Measurements from ENCODE around the gene CHRNA7.
A peak's percentile ranks its signal among the peaks of the same experiment; 100 is the strongest.

Gene CHRNA7

GRCh38 chr15:32029862-32030781 lies at the start of gene CHRNA7:
TSS of gene CHRNA7 (plus strand) at chr15:32030515. CDS start at chr15:32030595, 80 bp downstream.
- peak in 1 of 2 donors; percentile 14 for DNase-seq (ENCODE audit: low read depth in 2 of 2)

GRCh38 chr15:31985607-31986006 lies 44.7 kb upstream of the CHRNA7 start:
- no peak for DNase-seq (ENCODE audit: low read depth in 2 of 2)

- no peak for DNase-seq (ENCODE audit: low read depth in 2 of 2)
These were observed 37.3 kb upstream of the CHRNA7 start for GRCh38 chr15:31993062-31993461.

- no peak for DNase-seq (ENCODE audit: low read depth in 2 of 2)
These were observed 32.6 kb upstream of the CHRNA7 start for GRCh38 chr15:31997711-31998110.

GRCh38 chr15:32003558-32003957 lies 26.8 kb upstream of the CHRNA7 start:
- no peak for DNase-seq (ENCODE audit: low read depth in 2 of 2)

GRCh38 chr15:32004249-32004648 lies 26.1 kb upstream of the CHRNA7 start:
- no peak for DNase-seq (ENCODE audit: low read depth in 2 of 2)

- no peak for DNase-seq (ENCODE audit: low read depth in 2 of 2)
These were observed 22.9 kb upstream of the CHRNA7 start for GRCh38 chr15:32007355-32007960.

GRCh38 chr15:32014953-32015352 lies 15.4 kb upstream of the CHRNA7 start:
- DNase-seq (ENCODE audit: low read depth in 2 of 2) = no peak

- DNase-seq (ENCODE audit: low read depth in 2 of 2) = no peak
These were observed 10.2 kb upstream of the CHRNA7 start for GRCh38 chr15:32020156-32020555.

- DNase-seq (ENCODE audit: low read depth in 2 of 2) = no peak
These were observed 1.4 kb upstream of the CHRNA7 start for GRCh38 chr15:32028921-32029320.

- no peak for DNase-seq (ENCODE audit: low read depth in 2 of 2)
These were observed 880 bp upstream of the CHRNA7 start for GRCh38 chr15:32029409-32029861.

- no peak for DNase-seq (ENCODE audit: low read depth in 2 of 2)
These were observed 480 bp downstream of the CHRNA7 start for GRCh38 chr15:32030795-32031194.

- no peak for DNase-seq (ENCODE audit: low read depth in 2 of 2)
These were observed 3.0 kb downstream of the CHRNA7 start for GRCh38 chr15:32033186-32033890.

GRCh38 chr15:32034106-32034505 lies 3.8 kb downstream of the CHRNA7 start:
- no peak for DNase-seq (ENCODE audit: low read depth in 2 of 2)

GRCh38 chr15:32035285-32035684 lies 5.0 kb downstream of the CHRNA7 start:
- DNase-seq (ENCODE audit: low read depth in 2 of 2) = no peak

GRCh38 chr15:32036971-32037370 lies 6.7 kb downstream of the CHRNA7 start:
- DNase-seq (ENCODE audit: low read depth in 2 of 2) = no peak

GRCh38 chr15:32041294-32041693 lies 11.0 kb downstream of the CHRNA7 start:
- DNase-seq (ENCODE audit: low read depth in 2 of 2) = no peak

- no peak for DNase-seq (ENCODE audit: low read depth in 2 of 2)
These were observed 12.1 kb downstream of the CHRNA7 start for GRCh38 chr15:32042269-32042972.

- no peak for DNase-seq (ENCODE audit: low read depth in 2 of 2)
These were observed 23.4 kb downstream of the CHRNA7 start for GRCh38 chr15:32053719-32054118.

- DNase-seq (ENCODE audit: low read depth in 2 of 2) = no peak
These were observed 27.6 kb downstream of the CHRNA7 start for GRCh38 chr15:32057876-32058425.

GRCh38 chr15:32060706-32061105 lies 30.4 kb downstream of the CHRNA7 start:
- DNase-seq (ENCODE audit: low read depth in 2 of 2) = no peak
